CD4-positive, alpha-beta T cell treated with Interferon gamma for 1 hour (primary cell): Measurements from ENCODE around the gene EXD1.

Experiments
- DNase-seq: peaks from one replicate; pipeline ENCODE4 v3.0.0-alpha.2; 2020

The EXD1 gene

DNA sequence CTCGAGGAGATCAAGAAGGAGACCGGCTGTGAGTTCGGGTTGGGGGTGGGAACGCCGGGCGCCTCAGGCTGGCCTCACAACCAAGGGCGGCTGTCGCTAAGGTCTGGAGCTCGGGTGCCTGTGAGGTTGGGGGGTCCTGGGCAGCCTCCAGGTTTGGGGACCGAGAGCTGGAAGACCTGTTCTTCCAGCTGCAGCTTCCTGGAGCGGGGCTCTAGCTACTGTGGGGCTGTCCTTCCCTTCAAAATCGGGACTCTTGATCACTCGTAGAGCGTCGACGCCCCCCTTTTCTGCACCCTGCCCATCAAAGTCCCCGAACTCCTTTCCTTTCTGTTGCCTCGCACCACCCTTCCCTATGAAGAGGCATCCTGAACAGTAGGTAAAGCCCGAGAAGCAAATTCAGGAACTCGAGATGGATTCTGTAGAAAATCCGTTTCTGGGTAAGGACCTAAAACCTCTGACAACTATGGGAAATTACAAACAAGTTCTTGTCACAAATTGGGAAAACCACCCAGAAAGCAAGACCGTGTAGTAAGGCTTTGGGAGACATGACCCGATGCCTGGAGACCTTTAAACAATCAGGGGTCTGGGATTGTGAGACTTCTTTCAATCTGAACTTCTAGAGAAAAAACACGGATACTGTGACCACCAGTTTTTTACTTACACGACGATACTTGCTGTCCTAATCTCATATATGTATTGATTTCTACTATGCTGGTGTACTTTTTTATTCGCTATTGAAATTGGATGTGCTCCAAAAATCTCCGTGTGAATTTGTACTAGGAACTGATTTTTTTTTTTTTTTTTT, 1.1 kb upstream of the EXD1 start:
- no peak for DNase-seq

DNA sequence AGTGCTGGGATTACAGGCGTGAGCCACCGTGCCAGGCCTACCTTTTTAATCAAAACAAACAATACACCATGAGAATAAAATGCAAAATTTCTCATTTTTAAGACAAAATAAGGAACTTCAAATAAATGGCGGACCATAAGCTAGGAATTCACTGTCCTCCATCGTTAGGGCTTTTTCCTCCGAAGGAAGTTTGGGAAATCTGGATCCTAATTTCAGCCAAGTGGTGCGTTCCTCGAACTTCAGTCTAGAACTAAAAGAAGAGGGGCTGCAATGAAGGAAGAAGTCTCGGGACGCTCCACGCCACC, 260 bp downstream of the EXD1 start:
- DNase-seq, result no peak

DNA sequence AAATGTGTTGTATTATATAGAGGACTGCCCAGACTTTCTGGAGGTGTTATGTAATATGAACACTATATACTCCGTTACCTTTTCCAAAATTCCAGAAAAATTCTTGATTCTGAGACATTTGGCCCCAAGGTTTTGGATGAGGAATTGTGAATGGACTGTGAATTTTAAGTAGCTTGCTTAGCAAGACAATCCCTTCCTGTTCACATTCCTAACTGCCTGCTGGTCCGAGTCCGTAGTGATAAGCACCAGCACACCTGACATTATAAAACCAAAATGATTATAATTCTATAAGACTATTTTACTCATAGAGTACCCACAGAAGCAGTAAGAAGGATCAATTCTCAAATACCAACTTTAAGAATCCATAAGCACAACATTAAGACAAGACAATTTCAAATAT, 11.2 kb downstream of the EXD1 start:
- no peak for DNase-seq

DNA sequence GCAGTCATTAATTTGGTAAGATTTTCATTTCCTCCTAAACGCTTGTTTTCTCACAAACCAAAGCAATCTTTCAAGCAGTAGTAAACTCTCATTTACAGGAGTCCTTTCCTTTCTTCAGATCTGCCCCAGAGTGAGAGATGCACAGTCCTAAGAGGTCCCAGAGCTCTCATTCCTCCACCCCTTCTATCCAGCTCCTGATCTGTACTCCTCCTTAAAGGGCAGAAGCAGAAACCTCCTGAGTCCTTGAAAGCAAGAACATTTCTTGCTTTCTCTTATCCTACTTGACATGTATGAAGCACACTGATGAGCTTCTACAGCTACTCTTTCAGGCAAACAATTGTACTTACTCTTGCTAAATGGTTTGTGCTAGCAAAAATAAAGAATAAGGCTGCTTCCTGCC, 11.7 kb downstream of the EXD1 start:
- DNase-seq, result no peak

DNA sequence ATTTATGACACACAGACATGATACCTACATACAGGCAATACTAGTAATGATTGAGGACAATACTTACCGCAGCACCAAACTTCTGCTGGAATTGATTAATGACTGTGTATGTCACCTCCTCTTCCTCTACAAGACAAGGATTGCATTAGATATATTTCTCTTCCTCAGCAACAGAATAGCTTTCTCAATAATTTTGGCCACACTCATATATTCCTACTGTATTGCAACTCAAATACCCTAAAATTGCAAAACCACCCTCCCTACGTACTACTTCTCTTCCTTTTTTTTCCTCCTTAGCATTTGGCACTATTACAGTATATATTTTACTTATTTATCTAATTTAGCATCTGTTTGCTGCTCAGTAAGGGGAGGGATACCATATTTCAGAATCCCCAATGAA, 14.8 kb downstream of the EXD1 start:
- DNase-seq, result no peak

DNA sequence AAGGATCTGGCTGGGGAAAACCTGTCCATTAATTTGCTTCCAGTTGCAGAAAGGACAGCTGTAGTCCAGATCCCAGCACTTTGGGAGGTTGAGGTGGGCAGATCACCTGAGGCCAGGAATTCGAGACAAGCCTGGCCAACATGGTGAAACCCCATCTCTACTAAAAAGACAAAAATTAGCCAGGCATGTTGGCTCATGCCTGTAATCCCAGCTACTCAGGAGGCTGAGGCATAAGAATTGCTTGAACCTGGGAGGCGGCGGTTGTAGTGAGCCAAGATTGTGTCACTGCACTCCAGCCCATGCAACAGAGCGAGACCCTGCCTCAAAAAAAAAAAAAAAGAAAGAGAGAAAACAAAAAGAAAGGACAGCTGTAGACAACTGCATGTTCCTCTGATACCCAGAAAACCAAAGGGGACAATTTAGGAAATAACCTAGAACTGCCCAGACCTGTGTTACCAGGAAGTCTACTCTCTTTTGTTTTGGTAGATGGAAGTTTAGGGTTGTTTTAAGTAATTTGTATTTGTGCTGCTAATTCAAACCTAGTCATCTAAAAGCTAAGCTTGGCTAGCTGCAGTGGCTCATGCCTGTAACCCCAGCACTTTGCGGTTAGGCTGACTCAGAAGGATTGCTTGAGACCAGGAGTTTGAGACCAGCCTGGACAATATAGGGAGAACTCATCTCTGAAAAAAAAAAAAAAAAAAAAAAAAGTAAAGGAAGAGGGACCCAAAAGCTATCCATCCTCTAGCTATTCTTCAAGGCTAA, 22.7 kb downstream of the EXD1 start:
- DNase-seq, result no peak

DNA sequence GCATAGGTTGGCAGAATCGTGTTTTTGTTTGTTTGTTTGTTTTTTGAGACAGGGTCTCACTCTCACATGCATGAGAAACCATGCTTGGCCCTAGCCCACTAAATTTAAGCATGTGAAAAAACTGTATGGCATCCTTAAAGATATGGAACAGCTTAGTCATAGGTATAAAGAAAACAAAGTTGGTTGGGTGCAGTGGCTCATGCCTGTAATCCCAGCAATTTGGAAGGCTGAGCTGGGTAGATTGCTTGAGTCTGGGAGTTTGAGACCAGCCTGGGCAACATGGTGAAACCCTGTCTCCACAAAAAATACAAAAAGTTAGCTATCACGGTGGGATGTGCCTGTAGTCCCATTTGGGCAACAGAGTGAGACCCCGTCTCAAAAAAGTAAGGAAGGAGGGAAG, 25.2 kb downstream of the EXD1 start:
- DNase-seq, result no peak

DNA sequence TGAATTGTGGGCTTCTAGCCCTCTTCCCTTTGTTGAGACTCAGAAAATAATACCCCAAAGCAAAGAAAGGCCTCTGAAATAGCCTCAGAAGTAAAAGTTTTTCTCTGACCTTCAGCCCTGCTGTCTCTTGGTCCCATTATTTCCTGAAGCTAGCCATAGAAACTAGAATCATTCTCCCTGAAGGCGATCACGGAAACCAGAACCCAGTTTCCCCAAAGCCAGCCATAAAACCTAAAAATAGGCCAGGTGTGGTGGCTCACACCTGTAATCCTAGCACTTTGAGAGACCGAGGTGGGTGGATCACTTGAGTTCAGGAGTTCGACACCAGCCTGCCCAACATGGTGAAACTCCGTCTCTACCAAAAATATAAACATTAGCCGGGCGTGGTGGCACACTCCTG, 27.2 kb downstream of the EXD1 start:
- no peak for DNase-seq

DNA sequence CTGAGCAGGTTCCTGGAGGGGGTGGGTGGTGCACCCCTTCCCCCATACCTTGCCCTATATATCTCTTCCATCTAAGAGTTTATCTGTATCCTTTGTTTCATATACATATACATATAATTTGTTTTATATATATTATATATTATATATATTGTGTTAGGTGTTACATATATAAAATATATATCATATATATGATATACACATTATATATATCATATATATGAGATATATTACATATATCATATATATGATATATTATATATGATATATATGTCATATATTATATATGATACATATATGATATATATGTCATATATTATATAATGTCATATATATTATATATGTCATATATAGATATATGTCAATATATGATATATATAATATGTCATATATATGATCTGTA, 31.1 kb downstream of the EXD1 start:
- DNase-seq, result no peak

DNA sequence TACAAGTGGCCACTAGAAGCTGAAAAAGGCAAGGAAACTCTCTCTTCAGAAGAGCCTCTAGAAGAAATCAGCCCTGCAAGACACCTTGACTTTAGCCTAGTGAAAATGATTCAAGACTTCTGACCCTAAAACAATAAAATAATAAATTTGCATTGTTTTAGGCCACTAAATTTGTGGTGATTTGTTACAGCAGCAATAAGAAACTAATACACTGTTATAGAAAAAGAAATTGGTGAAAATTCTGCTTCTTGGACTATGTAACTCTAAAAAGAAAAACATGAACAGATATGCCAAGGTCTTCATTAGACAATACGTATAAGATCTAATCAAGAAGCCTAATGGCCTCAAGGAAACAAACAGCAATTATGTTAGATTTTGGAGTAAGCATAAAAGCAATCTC, 36.1 kb downstream of the EXD1 start:
- no peak for DNase-seq

DNA sequence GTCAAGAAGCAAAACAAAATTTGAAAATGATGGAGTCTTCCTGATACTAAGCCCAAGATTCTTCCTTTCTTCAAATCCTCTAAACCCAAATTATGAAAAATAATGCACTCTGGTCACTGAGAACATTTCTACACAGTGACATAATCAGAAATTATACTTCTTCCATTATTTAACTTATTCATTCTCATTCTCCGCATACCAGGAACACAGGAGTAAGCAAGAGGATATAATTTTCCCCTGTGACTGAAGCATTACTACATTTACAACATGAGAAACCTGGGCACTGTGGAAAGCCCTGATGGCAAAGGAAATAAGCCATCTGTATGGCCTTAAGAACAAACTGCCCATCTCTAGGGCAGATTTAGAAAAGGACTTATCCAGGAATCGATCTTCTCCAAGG, 47.0 kb downstream of the EXD1 start:
- DNase-seq, result no peak

DNA sequence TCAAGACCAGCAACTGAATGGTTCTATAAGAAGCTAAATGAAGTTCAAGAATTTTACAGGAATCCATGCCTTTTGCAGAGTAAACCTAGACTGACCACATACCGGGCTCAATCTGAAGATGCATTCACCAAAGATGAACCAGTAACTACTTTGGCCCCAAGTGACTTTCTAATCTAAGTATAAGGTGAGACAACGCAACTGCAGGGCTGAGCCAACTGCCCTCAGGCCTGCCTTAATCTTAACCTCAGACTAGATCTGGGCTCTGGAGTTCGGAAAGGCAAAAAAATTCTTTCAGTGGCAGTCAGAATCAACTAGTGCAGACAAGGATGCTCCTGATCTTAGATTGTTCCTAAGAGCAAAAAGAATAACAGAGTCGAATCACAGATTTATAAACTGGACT, 48.3 kb downstream of the EXD1 start:
- no peak for DNase-seq

DNA sequence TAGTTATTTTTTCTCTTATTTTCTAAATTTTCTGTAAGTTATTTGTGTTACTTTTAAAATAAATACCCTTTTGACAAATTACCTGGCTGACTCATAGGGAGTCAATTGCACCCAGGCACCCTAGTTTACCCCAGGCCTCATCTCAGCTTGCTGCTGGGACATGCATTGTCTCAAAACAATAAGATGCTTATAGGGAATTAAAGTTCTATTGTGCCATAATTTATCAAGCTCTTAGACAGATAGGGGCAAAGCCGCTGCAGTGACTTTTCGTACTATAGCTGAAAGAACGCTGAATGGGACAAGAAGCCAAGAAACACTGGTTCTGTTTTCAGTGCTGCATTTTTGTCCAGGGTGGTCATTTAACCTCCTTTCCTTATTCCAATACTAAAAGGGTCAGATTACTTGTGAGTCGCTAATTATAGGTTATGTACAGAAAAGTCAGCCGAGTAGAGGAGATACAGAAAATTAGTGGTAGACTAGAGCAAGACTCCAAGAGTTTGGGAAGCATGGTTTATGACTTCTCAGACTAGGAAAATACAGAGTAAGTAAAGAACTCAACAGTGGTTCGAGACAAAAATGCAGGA, 50.3 kb downstream of the EXD1 start:
- DNase-seq, result no peak

DNA sequence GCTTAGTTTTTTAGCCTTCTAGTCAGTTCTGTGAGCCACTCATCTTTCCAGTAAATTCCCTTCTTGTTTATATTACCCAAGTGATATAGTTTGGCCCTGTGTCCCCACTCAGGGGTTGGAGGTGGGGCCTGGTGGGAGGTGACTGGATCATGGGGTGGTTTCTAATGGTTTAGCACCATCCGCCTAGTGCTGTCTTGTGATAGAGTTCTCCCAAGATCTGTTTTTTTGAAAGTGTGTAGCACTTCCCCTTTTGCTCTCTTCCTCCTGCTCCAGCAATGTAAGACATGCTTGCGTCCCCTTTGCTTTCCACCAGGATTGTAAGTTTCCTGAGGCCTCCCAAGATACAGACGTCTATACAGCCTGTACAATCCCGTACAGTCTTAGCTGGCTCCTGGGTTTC, 60.8 kb downstream of the EXD1 start:
- DNase-seq, result no peak

DNA sequence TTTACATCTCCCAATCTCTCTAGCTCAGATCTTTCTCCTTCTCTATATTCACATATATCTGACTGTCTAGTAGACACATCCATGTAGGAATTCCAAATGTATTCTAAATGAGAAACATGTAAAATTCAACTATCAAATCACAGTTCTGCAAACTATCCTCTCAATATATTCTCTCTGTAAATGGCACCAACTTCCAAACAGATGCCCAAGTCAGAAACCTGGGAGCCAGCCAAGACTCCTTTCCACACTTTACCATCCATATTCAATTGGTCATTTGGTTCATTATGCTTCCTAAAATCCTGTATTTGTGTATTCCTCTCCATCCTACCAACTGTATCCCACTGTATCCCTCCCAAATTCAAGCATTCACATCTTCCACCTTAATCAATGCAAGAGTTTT, 61.5 kb downstream of the EXD1 start:
- DNase-seq, result no peak

DNA sequence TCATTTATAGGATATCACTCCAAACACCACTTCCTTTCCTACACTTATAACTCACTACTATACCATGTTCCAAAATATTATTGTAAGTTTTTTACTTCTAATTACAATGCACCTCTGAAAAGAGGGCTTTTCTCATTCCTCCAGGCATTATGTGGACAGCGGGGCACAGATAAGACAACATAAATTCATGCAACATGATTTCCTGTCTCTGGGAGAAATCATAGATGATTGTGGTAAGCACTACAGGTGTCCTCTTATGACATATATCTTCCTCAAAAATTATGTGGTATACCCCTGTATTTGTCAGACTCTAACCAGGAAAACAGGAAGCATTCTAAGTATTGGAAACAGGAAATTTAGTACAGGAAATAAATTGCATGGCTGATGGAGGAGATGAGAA, 68.8 kb downstream of the EXD1 start:
- no peak for DNase-seq

DNA sequence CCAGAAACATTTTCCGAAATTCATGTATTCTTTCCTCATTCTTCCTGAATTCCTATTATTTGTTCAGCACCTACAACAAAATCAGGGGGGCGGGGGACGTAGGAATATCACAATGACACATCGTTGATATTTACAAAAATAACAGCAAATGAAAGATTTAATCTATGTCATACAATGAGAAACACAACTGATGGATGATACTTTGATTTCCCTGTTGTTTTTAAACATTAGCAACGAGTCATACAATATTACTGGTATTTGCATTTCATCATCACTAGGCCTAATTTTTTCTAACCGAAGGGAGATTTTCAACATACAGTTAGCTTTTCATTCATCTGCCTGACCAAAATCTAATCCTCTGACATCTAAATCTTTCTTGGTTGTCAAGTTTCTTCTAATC, 69.2 kb downstream of the EXD1 start:
- DNase-seq, result no peak

DNA sequence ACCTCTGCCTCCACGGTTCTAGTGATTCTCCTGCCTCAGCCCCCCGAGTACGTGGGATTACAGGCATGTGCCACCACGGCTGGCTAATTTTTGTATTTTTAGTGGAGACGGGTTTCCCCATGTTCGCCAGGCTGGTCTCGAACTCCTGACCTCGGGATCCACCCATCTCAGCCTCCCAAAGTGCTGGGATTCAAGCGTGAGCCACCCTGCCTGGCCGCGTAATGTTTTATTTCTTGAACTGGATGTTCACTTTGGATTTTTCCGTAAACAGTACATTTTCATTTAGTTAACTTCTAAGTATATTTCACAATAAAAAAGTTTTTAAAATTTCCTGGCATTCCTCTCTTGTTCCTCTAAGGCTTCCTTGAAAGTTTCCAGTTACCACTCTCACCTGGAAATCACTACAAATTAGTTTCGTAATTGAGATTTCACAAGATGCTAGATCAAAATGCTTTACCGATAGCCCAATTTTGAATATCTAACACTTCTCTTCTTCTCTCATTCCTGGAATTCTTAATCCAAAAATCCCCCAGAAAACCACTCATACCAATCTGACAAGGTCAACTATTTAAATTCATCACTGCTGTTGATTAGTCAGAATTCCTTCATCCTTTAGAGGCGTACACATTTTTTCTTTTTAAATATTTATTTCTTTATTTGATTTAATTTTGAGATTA, 69.8 kb downstream of the EXD1 start:
- no peak for DNase-seq

DNA sequence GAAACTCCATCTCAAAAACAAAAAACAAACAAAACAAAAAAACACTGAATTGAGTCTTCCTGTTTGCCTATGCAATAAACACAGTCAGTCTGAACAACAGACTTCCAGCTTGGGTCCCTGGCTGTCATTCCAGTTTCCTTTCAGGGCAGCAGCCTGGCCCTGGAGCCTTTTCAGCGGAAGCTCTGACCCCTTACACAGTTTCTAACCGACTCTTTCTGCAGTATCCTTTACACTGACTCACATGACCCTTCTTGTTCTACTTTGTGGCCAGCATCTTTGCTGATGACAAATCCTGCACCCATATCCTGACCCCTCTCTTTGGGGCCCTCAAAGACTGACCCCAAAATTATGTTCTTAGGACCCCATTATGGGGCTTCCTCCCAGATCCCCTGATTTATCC, 76.1 kb downstream of the EXD1 start:
- DNase-seq, result no peak

DNA sequence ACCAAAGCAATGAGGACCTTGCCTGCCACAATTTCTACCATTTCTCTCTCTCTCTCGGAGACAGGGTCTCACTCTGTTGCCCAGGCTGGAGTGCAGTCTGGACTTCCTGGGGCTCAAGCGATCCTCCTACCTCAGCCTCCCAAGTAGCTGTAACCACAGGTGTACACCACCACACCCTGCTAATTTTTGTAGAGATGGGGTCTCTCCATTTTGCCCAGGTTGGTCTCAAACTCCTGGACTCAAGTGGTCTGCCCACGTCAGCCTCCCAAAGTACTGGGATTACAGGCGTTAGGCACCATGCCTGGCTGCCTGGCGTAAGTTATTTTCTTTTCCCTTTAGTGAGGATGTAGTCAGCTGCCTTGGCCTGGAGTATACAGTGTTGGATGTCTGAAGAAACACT, 76.8 kb downstream of the EXD1 start:
- DNase-seq, result no peak

DNA sequence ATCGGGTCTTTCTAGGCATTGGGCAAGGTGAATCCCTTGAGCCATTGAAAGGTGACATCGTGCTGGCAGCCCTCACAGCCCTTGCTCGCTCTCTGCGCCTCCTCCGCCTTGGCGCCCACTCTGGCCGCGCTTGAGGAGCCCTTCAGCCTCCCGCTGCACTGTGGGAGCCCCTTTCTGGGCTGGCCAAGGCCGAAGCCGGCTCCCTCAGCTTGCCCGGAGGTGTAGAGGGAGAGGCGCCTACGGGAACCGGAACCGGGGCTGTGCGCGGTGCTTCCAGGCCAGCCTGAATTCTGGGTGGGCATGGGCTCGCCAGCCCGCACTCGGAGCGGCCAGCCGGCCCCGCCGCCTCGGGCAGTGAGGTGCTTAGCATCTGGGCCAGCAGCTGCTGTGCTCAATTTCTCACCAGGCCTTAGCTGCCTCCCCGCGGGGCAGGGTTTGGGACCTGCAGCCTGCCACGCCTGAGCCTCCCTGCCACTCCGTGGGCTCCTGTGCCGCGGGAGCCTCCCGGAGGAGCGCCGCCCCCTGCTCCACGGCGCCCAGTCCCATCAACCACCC, 79.0 kb downstream of the EXD1 start:
- DNase-seq, result no peak

DNA sequence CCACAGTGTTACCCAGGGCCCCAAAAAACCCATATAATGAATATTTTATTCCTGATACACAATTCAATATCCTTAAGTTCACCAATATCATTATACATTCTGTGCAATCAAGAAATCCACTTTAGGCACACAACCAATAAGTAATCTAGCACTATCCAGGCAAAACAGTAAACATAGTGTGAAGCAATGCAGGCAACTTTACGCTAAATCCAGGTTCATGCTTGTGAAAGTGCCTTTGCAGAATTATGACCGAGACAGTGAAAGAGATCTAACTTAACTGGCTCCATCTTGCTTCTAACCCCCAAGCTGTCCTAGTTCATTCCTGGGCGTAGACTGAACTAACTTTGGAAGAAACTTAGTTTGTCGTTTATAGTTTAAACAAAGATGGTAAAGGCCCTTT, 80.3 kb downstream of the EXD1 start:
- no peak for DNase-seq

DNA sequence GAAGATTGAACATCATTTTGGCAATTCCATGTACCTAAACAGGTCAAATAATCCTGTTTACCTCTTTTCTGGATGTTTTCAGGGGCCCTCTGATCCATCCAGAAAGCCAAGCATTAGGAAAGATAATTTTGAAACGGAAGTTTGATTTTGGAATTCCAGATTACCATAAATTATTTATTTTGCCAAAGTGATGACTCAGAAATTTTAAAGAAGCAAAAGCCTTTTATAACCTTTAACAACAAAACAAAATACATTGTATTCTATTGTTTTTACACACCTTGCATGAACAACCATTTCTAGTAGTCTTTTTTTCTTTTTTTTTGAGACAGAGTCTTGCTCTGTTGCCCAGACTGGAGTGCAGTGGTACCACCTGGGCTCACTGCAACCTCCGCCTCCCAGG, 82.5 kb downstream of the EXD1 start:
- DNase-seq, result no peak

DNA sequence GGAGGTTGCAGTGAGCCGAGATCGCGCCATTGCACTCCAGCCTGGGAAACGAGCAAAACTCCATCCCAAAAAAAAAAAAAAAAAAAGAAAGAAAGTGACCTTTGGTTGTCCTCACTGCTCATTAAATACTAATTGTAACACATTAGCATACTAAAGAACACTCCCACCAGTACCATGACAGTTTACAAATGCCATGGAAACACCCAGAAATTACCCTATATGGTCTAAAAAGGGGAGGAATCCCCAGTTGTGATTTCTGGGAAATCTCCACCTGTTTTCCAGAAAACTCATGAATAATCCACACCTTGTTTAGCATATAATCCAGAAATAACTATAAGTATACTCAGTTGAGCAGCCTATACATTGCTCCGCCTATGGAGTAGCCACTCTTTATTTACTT, 90.9 kb downstream of the EXD1 start:
- no peak for DNase-seq
